ENCODE data around the gene CDCA8. TPM values are rescaled to one million over a fixed set of nuclear protein-coding genes. Genes with fewer than 3 reads are reported as not detected.

Gene CDCA8
- polyA plus RNA-seq, 1 experiment = 9.6 TPM

GRCh38 chr1:37714226-37714625 is 21.9 kb downstream of the CDCA8 start:
- CTCF ChIA-PET = no interaction called here
- no peaks in the 10 kb centered on the region for H3K9me3 ChIP-seq (ENCODE audit: control insufficient read depth, insufficient read depth, low read length)
- no peak overlapping the region for H3K4me3 ChIP-seq (ENCODE audit: low read depth, low read length)
- no peak for TF ChIP-seq CTCF (IDR thresholded peaks at IDR 0.05; ENCODE audit: low read depth, low read length)
- DNase-seq (ENCODE audit: low read depth, low spot score) = no peak
- POLR2A ChIA-PET = no interaction called here
- H3K27me3 ChIP-seq (ENCODE audit: control insufficient read depth, insufficient read depth, low read length) = no peaks in the 10 kb centered on the region
- no peak overlapping the region for H3K27ac ChIP-seq (ENCODE audit: low read depth, low read length)

GRCh38 chr1:37714689-37715088 is 22.4 kb downstream of the CDCA8 start:
- Histone ChIP-seq H3K9me3 (ENCODE audit: control insufficient read depth, insufficient read depth, low read length) (no peaks in the 10 kb centered on the region), H3K4me3 (ENCODE audit: low read depth, low read length) (no peak overlapping the region), H3K27ac (ENCODE audit: low read depth, low read length) (no peak overlapping the region), H3K27me3 (ENCODE audit: control insufficient read depth, insufficient read depth, low read length) (peaks cover 1% of the 10 kb centered on the region)
- CTCF ChIA-PET = no interaction called here
- DNase-seq (ENCODE audit: low read depth, low spot score) = no peak
- POLR2A ChIA-PET = no interaction called here
- TF ChIP-seq CTCF (IDR thresholded peaks at IDR 0.05; ENCODE audit: low read depth, low read length) = no peak

- TF ChIP-seq CTCF (IDR thresholded peaks at IDR 0.05; ENCODE audit: low read depth, low read length) = no peak
- no peak for DNase-seq (ENCODE audit: low read depth, low spot score)
- POLR2A ChIA-PET = no interaction called here
- Histone ChIP-seq H3K4me3 (ENCODE audit: low read depth, low read length) (no peak overlapping the region), H3K27ac (ENCODE audit: low read depth, low read length) (no peak overlapping the region), H3K27me3 (ENCODE audit: control insufficient read depth, insufficient read depth, low read length) (peaks cover 4% of the 10 kb centered on the region), H3K9me3 (ENCODE audit: control insufficient read depth, insufficient read depth, low read length) (no peaks in the 10 kb centered on the region)
- CTCF ChIA-PET = interaction anchor here (1.6 kb wide), 1 partner anchor 34 kb away, joined by 3 read pairs; no protein-coding TSS in a partner anchor
Observed at GRCh38 chr1:37716321-37716720, 24.0 kb downstream of the CDCA8 start.

GRCh38 chr1:37717631-37718030 is 25.3 kb downstream of the CDCA8 start:
- ChIA-PET CTCF (interaction anchor here (1.6 kb wide), 1 partner anchor 36 kb away, joined by 3 read pairs; no protein-coding TSS in a partner anchor), POLR2A (no interaction called here)
- no peak for DNase-seq (ENCODE audit: low read depth, low spot score)
- no peak for TF ChIP-seq CTCF (IDR thresholded peaks at IDR 0.05; ENCODE audit: low read depth, low read length)
- no peak overlapping the region for H3K4me3 ChIP-seq (ENCODE audit: low read depth, low read length)
- H3K27me3 ChIP-seq (ENCODE audit: control insufficient read depth, insufficient read depth, low read length) = peaks cover 10% of the 10 kb centered on the region
- H3K27ac ChIP-seq (ENCODE audit: low read depth, low read length) = no peak overlapping the region
- no peaks in the 10 kb centered on the region for H3K9me3 ChIP-seq (ENCODE audit: control insufficient read depth, insufficient read depth, low read length)

GRCh38 chr1:37718181-37718900 is 26.0 kb downstream of the CDCA8 start:
- no peak for DNase-seq (ENCODE audit: low read depth, low spot score)
- Histone ChIP-seq H3K27ac (ENCODE audit: low read depth, low read length) (no peak overlapping the region), H3K4me3 (ENCODE audit: low read depth, low read length) (no peak overlapping the region), H3K27me3 (ENCODE audit: control insufficient read depth, insufficient read depth, low read length) (peaks cover 12% of the 10 kb centered on the region), H3K9me3 (ENCODE audit: control insufficient read depth, insufficient read depth, low read length) (no peaks in the 10 kb centered on the region)
- ChIA-PET POLR2A (no interaction called here), CTCF (no interaction called here)
- no peak for TF ChIP-seq CTCF (IDR thresholded peaks at IDR 0.05; ENCODE audit: low read depth, low read length)
